Keratinocyte (primary cell): ENCODE measurements around the gene ATE1.

Source experiments
- CTCF ChIP-seq, 3 experiments: IDR thresholded peaks in 1 of 3; conservative IDR thresholded peaks in 1 of 3; optimal IDR thresholded peaks in 1 of 3; 2 replicates in 2 of 3; 3 replicates in 1 of 3; pipeline versions ENCODE3 to v1.5.1; 2011; ENCODE audit warnings: low read length in 3 of 3, mild to moderate bottlenecking in 3 of 3, moderate library complexity in 2 of 3, control low read depth in 1 of 3, inconsistent platforms in 1 of 3; ENCODE audit not compliant: insufficient read depth in 2 of 3; ENCODE audit errors: extremely low read depth in 1 of 3
- EZH2 ChIP-seq: IDR thresholded peaks from one replicate; pipeline ENCODE4 v1.6.1; 2012; ENCODE audit warnings: inconsistent platforms, mild to moderate bottlenecking, low read length, moderate library complexity

- no peak for TF ChIP-seq CTCF (optimal IDR thresholded peaks at IDR 0.05 in 1 of 3, IDR thresholded peaks at IDR 0.05 in 1 of 3, conservative IDR thresholded peaks at IDR 0.05 in 1 of 3; ENCODE audit: extremely low read depth in 1 of 3, insufficient read depth in 2 of 3, low read length in 3 of 3)
- TF ChIP-seq EZH2: no peak
Measured at GRCh38 chr10:121808835-121809234, 119.0 kb downstream of the ATE1 start.
